Left renal cortex interstitium (tissue), 4 donors: ENCODE data around the gene ZNF473. TPM values are rescaled to one million over a fixed set of nuclear protein-coding genes. Genes with fewer than 3 reads are reported as not detected.

Source experiments
- DNase-seq, 4 donors: peaks; one replicate each; pipeline ENCODE4 v3.0.0-alpha.2; 2013; ENCODE audit warnings: low read depth in 4 of 4, low spot score in 2 of 4, missing footprints in 1 of 4
- polyA plus RNA-seq, 4 donors: library from polyadenylated mRNA; unstranded; fragments of 120-200 nt; gene quantifications; one replicate each; pipeline ENCODE4 v1.2.1, GENCODE V29; 2013; ENCODE audit not compliant: insufficient read length in 4 of 4

Gene ZNF473
- polyA plus RNA-seq, 4 donors = 13.0 to 17.3 (median 15.4) TPM

DNA sequence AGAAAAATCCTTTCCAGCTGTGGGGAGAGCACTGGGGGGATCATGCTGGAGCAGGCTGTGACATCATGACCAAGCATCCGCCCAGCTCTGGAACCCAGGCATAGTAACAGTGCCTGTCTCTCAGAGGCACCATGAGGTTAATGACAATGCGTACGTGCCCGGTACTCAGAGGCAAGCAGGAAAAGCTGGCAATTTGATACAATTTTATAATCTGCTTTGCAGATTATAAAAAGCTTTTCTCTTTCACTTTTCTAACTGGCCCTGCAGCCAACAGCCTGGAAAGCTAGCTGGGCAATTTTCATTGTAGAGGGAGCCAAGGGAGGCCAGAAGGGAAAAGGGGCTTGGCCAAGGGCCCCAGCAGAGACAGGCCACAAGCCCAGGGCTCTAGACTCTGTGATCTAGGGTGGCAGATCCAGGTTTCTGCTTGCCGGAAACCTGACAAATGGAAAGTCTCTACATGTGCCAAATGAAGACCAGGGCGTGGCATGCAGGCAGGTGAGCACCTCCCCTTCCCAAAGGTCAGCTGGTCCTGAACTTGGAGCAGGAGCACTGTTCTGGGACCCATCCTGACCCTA is 23.3 kb upstream of the ZNF473 start:
- no peak for DNase-seq

DNA sequence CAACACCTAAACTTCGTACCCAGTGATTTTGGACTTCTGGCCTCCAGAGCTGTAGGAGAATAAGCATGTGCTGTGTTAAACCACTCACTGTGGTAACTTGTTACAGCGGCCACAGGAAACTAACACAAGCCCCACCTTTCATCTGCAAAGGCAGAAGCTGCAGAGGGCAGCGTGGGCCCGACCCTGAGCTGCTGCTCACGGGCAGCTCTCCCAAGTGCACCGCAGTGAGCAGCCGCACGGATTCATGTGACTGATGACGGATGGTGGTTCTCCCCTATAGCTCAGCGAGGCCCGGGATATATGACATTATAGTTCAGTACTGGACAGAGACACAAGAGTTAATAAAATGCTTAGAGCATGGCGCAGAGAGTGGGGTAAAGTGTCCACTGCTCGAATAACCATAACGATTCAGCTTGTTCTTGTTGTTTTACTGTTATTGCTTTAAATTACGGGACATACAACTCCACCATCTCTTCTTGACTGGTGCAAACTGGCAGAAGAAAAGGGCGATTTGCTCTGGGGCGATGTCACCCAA is 22.5 kb upstream of the ZNF473 start:
- DNase-seq = no peak

DNA sequence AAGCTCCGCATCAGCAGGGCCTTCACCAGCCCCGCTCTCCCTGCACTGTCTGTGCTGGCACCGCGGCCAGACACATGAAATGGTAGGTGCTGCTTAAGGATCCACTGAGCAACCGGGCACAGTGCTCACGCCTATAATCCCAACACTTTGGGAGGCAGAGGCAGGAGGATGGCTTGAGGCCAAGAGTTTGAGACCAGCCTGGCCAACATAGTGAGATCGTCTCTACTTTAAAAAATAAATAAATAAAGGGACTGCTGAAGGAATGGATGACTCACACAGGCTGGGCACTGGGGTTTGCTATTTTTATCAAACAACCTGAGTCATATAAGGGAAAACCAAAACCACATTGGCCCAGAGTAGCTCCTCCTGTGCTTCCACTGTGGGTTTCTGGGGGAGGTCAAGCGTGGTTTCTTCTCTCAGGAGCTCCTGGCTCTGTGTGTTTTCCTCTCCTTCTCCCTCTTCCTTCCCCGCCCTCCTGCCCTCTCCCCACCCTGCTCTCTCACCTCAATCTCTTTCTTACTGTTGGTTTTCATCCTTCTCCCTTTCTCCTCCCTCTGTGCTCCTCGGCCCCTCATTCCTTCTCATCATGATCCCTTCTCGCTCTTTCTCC is 21.9 kb upstream of the ZNF473 start:
- no peak for DNase-seq

DNA sequence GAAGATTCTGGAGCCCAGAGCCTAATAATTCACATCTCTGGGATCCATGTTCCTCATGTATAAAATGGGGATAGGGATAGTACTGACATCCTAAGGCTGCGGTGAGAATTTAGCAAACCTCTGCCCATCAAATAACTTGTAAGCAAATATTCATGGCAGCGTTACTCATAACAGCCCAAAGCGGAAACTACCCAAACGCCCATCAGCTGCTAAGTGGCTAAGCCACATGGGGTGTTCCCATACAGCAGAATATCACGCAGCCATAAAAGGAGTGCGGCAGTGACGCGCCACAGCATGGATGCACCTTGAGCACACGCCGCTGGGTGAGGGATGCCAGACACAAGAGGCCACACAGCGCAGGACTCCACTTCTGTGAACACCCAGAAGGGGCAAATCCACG is 20.4 kb upstream of the ZNF473 start:
- DNase-seq = no peak

DNA sequence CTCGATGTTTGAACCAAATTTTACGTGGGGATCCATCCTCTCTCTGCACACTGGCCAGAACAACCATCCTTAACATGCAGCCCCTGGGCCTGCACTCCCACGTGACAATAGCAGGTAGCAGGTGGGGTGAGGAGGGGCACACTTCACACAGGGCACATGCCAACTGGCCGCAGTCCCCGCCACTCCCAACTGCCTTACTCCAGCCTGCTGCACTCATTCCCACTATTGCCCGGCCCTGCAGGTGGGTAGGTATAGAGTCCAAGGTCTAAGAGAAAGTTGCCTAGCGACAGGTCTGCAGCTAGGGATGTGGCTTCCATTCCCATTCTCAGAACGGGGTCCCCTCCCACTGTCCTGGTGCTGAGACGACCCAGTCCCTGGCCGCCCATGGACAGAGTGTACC is 18.6 kb upstream of the ZNF473 start:
- DNase-seq = no peak

DNA sequence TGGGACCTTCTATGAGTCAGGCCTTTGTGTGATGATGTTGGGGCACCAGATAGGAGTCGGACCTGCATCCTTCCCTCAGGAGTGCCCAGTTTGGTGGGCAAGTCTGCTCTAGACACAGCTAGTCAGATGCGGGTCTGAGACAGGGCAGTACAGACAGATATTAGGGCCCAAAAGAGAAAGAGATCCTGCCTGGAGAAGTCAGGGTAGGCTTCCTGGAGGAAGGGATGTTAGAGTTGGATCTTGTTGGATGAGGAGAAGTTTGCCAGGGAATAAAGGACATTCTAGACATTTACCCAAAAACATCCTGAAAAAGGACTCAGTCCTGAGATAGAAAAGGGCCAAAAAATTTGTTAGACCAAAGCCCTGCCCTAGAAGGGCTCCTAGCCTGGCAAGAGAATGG is 17.9 kb upstream of the ZNF473 start:
- DNase-seq = no peak

DNA sequence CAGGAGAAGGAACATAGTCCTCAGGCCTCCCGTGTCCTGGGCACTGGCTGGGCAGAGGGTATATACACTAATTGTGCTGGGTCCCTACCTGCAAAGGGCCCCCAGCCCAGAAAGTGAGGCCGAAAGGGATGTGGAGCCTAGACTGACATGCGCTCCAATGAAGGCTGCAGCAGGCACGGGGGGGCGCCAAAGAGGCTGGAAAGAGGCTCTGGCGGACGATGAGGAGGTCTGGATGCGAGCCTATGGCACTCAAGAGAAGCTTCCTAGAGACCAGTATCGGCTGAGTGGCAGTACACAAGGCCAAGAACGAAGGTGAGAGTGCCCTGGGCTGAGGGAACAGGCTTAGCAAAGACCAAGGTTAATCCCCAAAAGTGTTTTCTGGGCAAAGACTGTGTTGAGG is 17.3 kb upstream of the ZNF473 start:
- DNase-seq = no peak

DNA sequence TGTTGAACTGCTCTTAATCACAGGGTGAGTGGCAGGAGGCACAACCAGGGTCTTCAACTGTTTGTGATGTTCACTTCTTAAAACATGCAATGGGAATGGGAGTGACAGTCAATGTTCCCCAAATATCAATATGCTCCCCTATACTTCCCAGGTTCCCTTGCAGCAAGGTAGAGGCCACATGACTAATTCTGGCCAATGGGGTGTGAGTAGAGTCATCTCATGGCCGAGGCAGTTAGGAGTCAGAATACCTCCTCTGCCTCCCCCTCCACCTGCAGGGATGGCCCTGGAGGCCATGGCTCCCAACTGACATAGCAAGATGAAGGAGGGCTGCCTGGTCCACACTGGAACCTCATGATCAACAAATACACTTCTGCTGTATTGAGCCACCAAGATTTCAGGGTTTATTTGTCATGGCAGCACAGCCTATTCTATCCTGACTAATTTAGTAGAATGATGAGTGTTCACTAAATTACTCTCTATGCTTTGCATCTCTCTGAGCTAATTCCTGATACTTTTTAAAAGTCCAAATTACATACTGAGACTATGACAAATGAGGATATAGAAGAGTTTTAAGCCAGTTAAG is 9.5 kb upstream of the ZNF473 start:
- no peak for DNase-seq

DNA sequence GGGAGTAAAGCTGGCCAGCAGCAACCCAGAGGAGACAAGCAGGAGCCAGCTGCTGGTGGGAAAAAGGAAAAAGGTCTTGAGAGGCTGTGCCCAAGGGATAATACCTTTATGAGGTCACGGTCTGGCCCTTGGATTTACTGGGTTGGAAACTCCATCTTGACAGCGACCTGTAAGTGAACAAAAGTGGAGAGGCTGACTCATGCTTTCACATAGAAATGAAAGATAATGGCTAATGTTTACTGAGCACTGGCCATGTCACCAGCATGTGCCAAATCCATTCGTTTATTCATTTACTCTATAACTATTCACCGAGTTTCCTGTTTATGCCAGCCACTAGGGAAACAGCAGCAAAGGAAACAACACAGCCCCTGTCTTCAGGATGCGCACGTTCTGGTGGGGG is 5.3 kb upstream of the ZNF473 start:
- no peak for DNase-seq

DNA sequence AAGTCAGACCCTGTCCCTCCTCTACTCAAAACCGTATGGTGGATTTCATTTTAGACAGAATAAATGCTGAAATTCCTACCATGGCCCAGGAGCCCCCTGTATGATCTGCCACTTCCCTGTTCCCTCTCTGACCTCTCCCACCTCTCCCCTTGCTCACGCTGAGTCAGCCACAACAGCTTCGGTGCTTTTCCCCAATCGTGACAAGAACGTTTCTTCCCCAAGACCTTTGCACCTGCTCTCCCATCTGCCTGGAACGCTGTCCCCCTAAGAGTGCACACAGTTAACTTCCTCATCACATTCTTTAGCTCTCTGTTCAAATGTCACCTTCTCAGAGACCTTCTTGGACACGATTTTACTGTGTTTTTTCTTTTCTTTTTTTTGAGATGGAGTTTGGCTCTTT is 3.0 kb upstream of the ZNF473 start:
- no peak for DNase-seq

DNA sequence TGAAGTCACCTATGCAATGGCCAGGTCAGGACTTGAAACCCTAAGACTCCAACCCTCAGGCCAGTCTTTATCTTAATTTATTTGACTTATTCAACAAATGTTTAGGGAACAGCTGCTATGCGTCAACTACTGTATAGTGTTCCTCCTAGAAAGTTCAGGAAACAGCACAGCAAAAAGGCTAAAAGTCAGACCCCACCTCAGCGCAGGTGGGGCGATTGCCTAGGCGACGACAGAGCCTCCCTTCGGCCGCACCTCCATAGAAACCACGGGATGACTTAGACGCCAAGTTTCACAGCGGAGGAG is 1.1 kb upstream of the ZNF473 start:
- DNase-seq = peak in 1 of 4 donors; percentile 8

DNA sequence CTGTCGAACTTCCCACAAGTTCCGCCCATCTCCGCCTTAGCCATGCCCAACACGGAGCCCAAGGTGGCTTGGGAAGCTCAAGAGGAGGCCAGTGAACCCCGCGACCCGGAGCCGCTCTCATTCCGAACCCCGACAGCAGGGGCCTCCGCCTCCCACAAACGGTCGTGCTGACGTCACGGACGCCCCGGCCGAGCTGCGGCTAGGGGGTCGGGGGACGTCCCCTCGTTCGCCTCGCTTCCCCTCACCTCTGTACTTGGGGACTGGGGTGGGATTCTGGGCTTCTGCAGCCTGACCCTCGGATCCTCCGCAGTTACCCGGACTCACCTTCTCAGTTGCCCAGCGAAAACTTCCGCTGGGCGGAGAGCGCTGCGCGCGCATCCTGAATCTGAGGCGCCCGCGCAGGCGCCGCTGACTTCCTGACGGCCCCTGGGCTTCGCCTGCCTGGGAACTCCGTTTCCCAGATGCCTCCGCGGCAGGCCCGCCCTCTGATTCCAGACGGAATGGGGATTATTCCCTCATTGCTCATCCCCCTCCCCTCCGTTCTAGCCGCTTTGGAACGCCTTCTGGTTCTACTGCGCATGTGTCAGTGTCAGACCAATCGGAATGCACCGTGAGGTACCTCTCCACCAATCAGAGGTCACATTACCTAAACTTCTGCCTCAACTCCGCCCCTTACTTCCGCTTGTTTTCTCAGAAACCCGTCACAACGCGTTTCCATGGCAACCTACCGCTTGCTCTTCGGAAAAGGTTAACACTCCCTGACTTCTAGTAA is 597 bp upstream of the ZNF473 start, which contains the start of gene VRK3:
Gene VRK3, minus strand, starts transcription at position 351 of the 772 bp plus-strand sequence. CDS start 9,210 bp downstream, outside the sequence.
- DNase-seq = peak; percentile 100

DNA sequence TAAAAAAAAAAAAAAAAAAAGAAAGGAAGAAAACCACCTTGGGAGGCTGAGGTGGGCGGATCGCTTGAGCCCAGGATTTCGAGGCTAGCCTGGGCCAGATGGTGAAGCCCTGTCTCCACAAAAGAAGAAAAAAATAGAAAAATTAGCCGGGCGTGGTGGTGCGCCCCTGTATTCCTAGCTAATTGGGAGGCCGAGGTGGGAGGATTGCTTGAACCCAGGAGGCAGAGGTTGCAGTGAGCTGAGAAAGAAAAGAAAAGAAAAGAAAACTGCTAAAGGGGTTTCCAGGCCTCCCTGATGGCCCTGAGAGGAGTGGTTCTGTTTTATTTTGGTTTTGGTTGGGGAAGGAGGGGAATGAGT is 723 bp downstream of the ZNF473 start:
- no peak for DNase-seq

DNA sequence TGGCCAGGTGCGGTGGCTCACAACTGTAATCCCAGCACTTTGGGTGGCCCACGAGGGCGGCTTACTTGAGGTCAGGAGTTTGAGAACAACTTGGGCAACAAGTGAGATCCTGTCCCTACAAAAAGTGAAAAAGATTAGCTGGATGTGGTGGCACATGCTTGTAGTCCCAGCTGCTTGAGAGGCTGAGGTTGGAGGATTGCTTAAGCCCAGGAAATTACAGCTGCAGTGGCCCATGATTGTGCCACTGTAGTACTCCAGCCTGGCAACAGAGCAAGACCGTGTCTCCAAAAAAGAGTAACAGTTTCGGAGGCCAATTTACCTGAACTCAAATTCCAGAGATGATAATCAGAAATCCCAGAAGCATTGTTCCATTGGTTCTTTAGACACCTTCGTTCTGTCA is 4.4 kb downstream of the ZNF473 start:
- no peak for DNase-seq

DNA sequence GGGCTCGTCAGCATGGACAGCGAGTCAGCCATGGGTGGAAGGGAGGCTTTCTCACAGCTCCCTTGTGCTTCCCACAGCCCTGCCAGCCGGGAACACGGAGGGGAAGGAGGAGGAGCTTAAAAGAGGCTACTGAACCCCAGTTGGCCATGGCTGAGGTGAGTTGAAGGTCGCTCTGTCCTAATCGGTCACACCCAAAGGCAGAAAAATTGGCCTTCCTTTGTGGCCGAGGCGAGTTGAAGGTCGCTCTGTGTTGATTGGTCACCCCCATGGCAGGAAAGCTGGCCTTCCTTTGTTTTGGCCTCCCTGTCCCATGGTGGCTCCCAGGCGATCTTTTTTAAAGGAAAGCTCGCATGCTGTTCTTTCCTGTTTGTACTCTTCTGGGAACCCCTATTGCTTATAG is 5.1 kb downstream of the ZNF473 start:
- DNase-seq = no peak

DNA sequence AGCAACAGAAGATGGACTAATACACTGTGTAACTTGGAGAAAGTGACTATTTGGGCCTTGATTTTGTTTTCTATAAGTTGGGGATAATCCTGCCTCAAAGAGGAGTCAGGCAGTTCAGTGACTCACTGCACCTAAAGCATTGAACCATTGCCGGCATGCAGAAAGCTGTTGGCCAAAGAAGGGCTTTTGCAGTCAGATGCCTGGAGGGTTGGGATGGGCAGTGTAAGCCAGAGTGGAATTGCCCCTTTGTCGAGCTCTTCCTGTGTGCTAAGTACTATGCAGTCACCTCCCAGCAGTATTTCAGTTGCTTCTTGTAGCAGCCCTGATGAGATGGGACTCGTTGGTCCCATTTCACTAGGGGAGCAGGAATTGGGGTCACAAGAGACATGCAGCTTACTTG is 11.1 kb downstream of the ZNF473 start:
- DNase-seq = no peak

DNA sequence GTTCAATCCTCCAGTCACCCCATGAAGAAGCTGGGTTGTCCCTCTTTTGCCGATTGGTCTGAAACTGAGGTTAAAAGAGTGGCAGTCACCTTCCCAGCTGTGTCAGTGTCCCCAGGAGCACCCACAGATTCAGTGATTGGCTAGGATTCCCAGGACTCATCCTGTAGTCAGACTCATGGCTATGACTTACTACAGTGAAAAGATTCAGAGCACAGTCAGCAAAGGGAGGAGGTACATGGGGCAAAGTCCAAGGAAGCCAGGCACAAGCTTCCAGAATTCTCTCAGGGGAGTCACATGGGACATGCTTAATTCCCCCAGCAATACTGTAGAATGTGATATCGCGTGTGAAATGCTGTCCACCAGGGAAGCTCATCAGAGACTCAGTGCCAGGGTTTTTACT is 14.2 kb downstream of the ZNF473 start:
- no peak for DNase-seq

DNA sequence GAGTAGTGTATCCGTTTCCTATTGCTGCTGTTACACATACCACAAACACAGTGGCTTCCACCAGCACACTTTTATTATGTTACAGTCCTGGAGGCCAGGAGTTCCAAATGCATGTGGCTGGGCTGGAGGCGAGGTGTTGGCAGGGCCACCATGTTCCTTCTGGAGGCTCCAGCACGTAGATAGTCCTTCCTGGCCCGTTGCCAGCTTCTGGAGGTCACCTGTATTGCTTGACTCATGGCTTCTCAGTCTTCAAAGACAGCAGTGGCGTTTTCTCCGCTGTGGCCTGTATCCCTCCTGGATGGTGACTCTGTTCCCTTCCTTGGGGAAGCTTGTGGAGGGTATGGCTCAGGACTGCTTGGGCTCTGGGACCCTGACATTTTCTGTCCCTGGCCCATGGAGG is 15.2 kb downstream of the ZNF473 start:
- DNase-seq = no peak

DNA sequence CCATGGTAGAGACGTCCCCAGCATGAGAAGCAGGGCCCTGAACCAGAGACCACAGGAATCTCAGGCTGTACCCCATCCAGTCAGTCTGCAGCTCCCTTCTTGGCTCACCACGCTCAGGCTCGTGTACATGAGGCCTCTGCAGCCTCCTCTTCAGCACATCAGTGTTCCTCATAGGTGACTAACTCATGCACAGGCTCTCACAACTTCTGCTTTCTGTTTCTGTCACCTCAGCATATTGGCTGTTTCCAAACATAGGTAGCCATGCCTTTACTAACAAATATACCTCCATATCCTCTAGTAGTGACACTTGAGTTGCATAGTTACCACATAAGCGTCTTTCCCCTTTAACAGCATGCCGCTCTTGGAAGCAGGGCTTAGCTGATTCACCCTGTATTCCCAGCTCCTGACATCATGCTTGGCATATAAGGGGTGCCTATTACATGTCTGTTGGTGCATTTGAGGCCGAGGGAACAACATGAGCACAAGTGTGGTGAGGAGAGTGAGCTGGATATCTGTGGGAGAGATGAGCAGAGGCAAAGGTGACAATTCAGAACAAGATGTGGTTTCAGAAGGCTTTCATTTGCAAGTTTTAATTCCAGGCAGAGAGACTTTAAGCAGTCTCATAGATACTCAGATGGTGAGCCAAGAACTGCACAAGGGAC is 16.7 kb downstream of the ZNF473 start:
- no peak for DNase-seq

DNA sequence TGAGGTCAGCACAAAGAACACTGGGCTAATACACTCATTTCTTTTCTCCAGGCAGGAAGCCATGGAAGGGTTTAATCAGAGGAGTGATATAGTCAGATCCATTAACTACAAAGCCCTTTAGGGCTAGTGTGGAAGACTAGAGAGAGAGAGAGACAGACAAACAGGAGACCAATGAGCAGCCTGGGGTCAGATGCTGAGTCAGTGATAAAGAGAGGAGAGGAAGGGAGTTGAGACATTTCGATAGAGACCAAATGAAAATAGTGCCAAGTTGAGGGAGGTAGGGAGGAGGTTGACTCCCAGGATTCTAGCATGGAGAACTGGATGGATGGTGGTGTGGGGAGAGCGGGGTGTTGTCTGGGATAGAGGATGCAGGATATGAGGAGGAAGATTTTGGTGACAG is 18.2 kb downstream of the ZNF473 start:
- DNase-seq = no peak

DNA sequence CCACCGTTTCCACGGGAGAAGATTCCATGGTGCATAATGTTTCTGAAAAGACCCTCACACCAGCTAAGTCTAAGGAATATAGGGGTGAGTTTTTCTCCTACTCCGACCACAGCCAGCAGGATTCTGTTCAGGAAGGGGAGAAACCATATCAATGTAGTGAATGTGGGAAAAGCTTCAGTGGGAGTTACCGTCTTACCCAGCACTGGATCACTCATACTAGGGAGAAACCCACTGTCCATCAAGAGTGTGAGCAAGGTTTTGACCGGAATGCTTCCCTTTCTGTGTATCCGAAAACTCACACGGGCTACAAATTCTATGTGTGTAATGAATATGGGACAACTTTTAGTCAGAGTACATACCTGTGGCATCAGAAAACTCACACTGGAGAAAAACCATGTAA is 19.1 kb downstream of the ZNF473 start:
- DNase-seq = no peak
